T-helper 2 cell treated with Interferon-gamma antibody and Interleukin-4, amounts not matched to agents 5 μg/mL and 100 μg/mL, for 36 hours (primary cell): ENCODE measurements around the gene LIN28A.

ENCODE experiments used
- DNase-seq: peaks from one replicate; pipeline ENCODE4 v3.0.0; 2021; ENCODE audit warnings: low spot score
- H3K27ac Mint-ChIP-seq: one replicate; pipeline ENCODE4 v1.8.0; 2021; ENCODE audit warnings: mild to moderate bottlenecking, mixed read lengths
- H3K27me3 Mint-ChIP-seq: one replicate; pipeline ENCODE4 v1.8.0; 2021; ENCODE audit warnings: low read depth, mixed read lengths
- H3K36me3 Mint-ChIP-seq: one replicate; pipeline ENCODE4 v1.8.0; 2021; ENCODE audit warnings: low read depth, mixed read lengths
- H3K4me1 Mint-ChIP-seq: one replicate; pipeline ENCODE4 v1.8.0; 2021; ENCODE audit warnings: low read depth, mixed read lengths
- H3K4me3 Mint-ChIP-seq: one replicate; pipeline ENCODE4 v1.8.0; 2022; ENCODE audit warnings: mild to moderate bottlenecking, moderate library complexity, mixed read lengths
- H3K9me3 Mint-ChIP-seq: one replicate; pipeline ENCODE4 v1.8.0; 2021; ENCODE audit warnings: mixed read lengths

LIN28A gene

GRCh38 chr1:26403656-26404055 lies 7.0 kb upstream of the LIN28A start:
- no peak for DNase-seq
- peaks cover 26% of the 10 kb centered on the region for H3K27me3 Mint-ChIP-seq
- no peak overlapping the region for H3K4me3 Mint-ChIP-seq

GRCh38 chr1:26404641-26405040 lies 6.0 kb upstream of the LIN28A start:
- Mint-ChIP-seq H3K4me3 (no peak overlapping the region), H3K4me1 (peaks cover 11% of the 10 kb centered on the region), H3K27ac (no peak overlapping the region), H3K36me3 (no peaks in the 10 kb centered on the region), H3K9me3 (no peaks in the 10 kb centered on the region), H3K27me3 (peaks cover 36% of the 10 kb centered on the region)
- DNase-seq = no peak

More at GRCh38 chr1:26403656-26404055, 7.0 kb upstream of the LIN28A start:
- H3K27ac Mint-ChIP-seq = no peak overlapping the region
- no peaks in the 10 kb centered on the region for H3K36me3 Mint-ChIP-seq
- peaks cover 3% of the 10 kb centered on the region for H3K4me1 Mint-ChIP-seq
- no peaks in the 10 kb centered on the region for H3K9me3 Mint-ChIP-seq

DNA sequence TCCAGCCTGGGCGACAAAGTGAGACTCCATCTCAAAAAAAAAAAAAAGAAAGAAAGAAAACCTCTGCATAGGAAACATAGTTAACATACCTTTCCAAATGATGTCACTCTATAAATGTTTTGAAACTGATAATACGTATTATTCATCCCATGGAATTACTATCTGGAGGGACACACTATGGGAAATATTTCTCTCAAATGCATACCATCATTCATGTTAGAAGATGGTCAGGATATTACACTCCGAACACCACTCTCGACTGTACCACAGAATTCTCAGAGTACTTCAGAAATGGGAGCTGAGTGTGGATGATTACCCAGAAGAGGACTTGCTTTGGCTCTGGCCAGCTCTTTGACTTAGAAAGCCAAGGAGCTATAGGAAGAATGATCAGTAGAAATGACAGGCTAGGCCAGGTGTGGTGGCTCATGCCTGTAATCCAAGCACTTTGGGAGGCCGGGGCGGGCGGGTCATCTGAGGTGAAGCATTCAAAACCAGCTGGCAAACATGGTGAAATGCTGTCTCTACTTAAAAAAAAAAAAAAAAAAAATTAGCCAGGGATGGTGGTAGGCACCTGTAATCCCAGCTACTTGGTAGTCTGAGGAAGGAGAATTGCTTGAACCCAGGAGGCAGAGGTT lies 5.2 kb upstream of the LIN28A start:
- no peak overlapping the region for H3K27ac Mint-ChIP-seq
- no peak overlapping the region for H3K4me3 Mint-ChIP-seq
- peaks cover 42% of the 10 kb centered on the region for H3K27me3 Mint-ChIP-seq
- H3K4me1 Mint-ChIP-seq = peaks cover 14% of the 10 kb centered on the region
- DNase-seq = no peak
- H3K36me3 Mint-ChIP-seq = no peaks in the 10 kb centered on the region
- H3K9me3 Mint-ChIP-seq = no peaks in the 10 kb centered on the region

DNA sequence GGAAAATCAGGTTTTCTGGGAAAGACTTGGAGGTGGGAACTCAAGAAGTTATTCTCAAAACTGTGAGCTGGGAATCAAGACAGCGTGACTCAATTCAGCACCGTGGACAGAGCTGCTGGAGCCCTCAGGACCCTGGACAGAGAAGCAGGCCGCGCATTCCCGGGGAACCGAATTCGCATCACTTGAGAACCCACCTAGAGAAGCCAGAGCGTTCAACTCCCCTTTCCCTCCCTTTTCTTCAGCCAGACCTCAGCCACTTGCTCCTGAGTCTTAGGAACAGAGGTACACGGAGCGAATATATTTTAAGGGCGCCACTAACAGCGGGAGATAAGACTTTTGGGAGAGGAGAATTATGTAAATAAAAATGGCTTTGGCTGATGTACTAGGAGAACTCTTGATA lies 2.0 kb upstream of the LIN28A start:
- peak; percentile 61 for DNase-seq
- peaks cover 14% of the 10 kb centered on the region for H3K4me1 Mint-ChIP-seq
- H3K36me3 Mint-ChIP-seq = no peaks in the 10 kb centered on the region
- H3K27ac Mint-ChIP-seq = no peak overlapping the region
- H3K27me3 Mint-ChIP-seq = peaks cover 61% of the 10 kb centered on the region
- H3K4me3 Mint-ChIP-seq = peak overlapping the region; percentile 66
- no peaks in the 10 kb centered on the region for H3K9me3 Mint-ChIP-seq

DNA sequence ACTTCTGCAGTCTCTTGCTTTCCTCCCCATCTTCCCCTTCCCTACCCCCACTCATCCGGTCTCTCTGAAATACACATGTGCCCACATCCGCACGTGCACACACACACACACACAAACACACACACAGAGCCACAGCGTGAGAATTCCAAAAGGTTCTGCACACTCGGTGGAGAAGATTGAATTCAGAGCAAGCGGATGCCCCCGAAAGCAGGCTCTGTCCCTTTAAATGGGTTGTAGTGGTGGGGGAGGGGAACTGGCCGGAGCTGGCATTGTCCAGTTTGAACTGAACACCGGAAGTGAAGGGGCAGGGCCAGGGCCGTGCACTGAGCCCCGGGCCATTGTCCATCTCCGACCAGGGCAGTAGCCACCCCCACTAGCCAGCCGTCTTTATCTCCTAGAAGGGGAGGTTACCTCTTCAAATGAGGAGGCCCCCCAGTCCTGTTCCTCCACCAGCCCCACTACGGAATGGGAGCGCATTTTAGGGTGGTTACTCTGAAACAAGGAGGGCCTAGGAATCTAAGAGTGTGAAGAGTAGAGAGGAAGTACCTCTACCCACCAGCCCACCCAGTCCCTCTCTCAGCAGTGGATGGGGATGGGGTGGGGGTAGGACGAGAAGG lies 1.3 kb upstream of the LIN28A start:
- H3K27me3 Mint-ChIP-seq = peaks cover 60% of the 10 kb centered on the region
- no peaks in the 10 kb centered on the region for H3K9me3 Mint-ChIP-seq
- no peaks in the 10 kb centered on the region for H3K36me3 Mint-ChIP-seq
- H3K4me3 Mint-ChIP-seq = peak overlapping the region; percentile 66
- H3K27ac Mint-ChIP-seq = no peak overlapping the region
- DNase-seq = no peak
- H3K4me1 Mint-ChIP-seq = peaks cover 14% of the 10 kb centered on the region

GRCh38 chr1:26411624-26412074 lies 1.0 kb downstream of the LIN28A start:
- peaks cover 74% of the 10 kb centered on the region for H3K27me3 Mint-ChIP-seq
- no peaks in the 10 kb centered on the region for H3K36me3 Mint-ChIP-seq
- no peak overlapping the region for H3K27ac Mint-ChIP-seq
- H3K4me3 Mint-ChIP-seq = no peak overlapping the region
- peaks cover 14% of the 10 kb centered on the region for H3K4me1 Mint-ChIP-seq
- H3K9me3 Mint-ChIP-seq = no peaks in the 10 kb centered on the region
- DNase-seq = no peak

DNA sequence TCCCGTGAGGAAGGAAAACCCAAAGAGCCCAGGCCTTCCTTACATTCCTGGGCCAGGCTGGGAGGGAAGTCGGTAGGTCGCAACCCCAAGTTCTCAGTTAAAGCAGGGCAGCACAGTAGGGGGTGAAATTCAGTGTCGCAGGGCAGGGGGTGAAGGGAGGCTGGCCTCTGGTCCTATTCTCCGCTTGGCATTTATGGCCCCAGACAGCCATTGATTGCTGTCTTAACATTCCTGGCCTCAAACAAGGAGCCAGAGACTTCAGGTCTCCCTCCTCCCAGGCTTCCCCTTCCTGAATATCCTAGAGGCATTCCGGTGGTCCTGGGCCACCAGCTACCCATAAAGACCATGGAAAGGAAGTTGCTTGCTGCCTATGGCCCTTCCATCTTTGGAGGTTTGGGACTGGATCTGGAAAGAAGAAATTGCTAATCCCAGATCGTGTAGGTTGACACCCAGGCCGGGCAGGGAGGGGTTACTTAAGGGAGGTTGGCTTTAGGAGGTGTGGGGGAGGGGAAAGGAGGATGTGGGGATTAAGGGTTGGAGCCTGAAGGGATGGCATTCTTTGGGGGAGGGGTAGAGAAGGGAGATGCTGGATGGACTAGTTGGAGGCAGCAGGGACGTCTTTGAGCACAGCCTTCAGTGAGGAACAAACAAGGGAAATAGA lies 1.7 kb downstream of the LIN28A start:
- Mint-ChIP-seq H3K4me3 (no peak overlapping the region), H3K27ac (no peak overlapping the region), H3K27me3 (peaks cover 77% of the 10 kb centered on the region), H3K4me1 (peaks cover 15% of the 10 kb centered on the region), H3K36me3 (no peaks in the 10 kb centered on the region), H3K9me3 (no peaks in the 10 kb centered on the region)
- DNase-seq = no peak

DNA sequence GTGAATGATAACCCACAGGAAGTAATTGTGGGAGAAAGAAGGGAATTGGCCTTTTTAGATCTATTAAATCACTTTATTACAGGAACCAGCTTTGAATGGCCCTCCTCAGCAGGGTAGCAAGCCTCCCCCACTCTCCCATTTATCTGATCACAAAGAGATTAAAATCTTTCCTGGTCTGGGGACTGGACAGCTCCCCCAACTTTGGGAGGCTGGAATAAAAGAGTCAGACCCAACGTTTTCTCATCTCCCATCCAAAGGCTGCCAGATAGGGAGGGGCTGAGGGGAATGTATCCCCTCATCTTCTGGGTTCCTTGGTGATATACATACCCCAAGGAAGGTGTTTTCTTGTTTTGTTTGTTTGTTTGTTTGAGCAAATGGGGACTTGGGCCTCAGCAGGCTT lies 2.4 kb downstream of the LIN28A start:
- no peak overlapping the region for H3K4me3 Mint-ChIP-seq
- DNase-seq = no peak
- H3K9me3 Mint-ChIP-seq = no peaks in the 10 kb centered on the region
- no peak overlapping the region for H3K27ac Mint-ChIP-seq
- H3K36me3 Mint-ChIP-seq = no peaks in the 10 kb centered on the region
- peaks cover 76% of the 10 kb centered on the region for H3K27me3 Mint-ChIP-seq
- H3K4me1 Mint-ChIP-seq = peaks cover 15% of the 10 kb centered on the region

- H3K27ac Mint-ChIP-seq = no peak overlapping the region
- H3K4me1 Mint-ChIP-seq = peaks cover 2% of the 10 kb centered on the region
- H3K9me3 Mint-ChIP-seq = no peaks in the 10 kb centered on the region
- H3K36me3 Mint-ChIP-seq = no peaks in the 10 kb centered on the region
- no peak overlapping the region for H3K4me3 Mint-ChIP-seq
- peaks cover 53% of the 10 kb centered on the region for H3K27me3 Mint-ChIP-seq
- peak; percentile 69 for DNase-seq
These were observed 6.6 kb downstream of the LIN28A start for GRCh38 chr1:26417111-26417759.

DNA sequence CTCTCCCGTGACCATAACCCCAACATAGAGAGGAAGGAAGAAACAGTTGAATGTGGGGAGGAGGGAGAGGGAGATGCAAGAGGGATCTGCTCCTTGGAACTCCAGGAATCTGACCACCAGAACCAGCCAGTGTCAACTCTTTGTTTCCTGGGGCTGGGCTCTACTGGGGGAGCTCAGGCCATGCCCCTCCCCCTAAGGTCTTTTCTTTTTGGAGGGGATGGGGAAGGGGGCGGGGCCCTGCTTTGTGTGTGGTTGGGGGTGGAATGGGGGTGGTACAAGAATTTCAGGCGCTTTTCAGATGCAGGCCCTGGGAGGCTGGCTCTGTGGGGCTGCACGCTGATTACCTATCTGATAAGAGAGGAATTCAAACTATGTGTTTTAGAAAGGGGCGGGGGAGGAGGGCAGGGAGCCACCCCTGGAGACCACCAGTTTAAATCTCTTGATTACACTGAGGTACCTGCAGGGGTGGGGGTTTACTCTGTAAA lies 8.3 kb downstream of the LIN28A start:
- no peak overlapping the region for H3K27ac Mint-ChIP-seq
- no peak for DNase-seq
- peaks cover 41% of the 10 kb centered on the region for H3K27me3 Mint-ChIP-seq
- H3K9me3 Mint-ChIP-seq = no peaks in the 10 kb centered on the region
- H3K36me3 Mint-ChIP-seq = no peaks in the 10 kb centered on the region
- peaks cover 2% of the 10 kb centered on the region for H3K4me1 Mint-ChIP-seq
- no peak overlapping the region for H3K4me3 Mint-ChIP-seq

DNA sequence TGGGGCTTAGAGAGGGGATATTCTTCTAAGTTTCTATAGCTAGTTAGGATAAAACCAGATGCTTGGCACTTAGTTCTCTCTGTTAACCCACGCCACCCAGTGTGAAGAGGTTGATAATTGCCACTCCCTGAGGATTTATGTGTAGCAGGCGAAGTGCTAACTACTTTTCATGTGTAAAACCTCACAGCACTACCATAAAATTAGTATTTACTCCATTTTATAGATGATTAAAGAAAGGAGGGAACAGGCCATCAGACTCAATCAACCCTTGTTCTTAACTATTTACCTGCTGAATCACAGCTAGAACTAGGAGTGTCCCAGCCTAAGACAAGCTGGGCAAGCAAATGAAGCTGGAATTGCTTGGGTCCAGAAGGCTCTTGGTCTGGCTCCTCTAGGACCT lies 8.9 kb downstream of the LIN28A start:
- H3K27ac Mint-ChIP-seq = no peak overlapping the region

DNA sequence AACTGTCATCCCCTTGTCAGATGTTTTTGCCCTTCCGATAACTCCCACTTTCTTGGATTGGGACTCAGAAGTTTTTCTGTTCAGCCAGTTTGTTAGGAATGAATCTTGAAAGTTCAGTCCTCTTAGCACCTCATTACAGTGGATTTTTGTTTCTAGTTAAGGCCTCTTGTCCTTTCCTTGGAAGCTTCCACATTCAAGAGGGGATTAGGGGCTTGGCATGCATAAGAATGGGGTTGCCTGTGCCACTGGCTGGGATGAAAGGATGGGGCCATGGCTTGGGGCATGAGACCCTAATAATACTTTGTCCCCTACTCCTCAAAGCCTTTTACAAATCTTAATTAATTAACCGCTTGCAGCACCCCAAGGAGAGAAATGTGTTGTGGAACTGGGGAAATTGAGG lies 19.1 kb downstream of the LIN28A start:
- Mint-ChIP-seq H3K9me3 (no peaks in the 10 kb centered on the region), H3K27ac (no peak overlapping the region), H3K27me3 (peaks cover 20% of the 10 kb centered on the region), H3K36me3 (peaks cover 7% of the 10 kb centered on the region), H3K4me3 (no peak overlapping the region), H3K4me1 (peaks cover 17% of the 10 kb centered on the region)
- no peak for DNase-seq

More for the DNA sequence above, 8.9 kb downstream of the LIN28A start:
- no peak overlapping the region for H3K4me3 Mint-ChIP-seq
- H3K9me3 Mint-ChIP-seq = no peaks in the 10 kb centered on the region
- peaks cover 2% of the 10 kb centered on the region for H3K4me1 Mint-ChIP-seq
- peaks cover 36% of the 10 kb centered on the region for H3K27me3 Mint-ChIP-seq
- no peak for DNase-seq
- H3K36me3 Mint-ChIP-seq = no peaks in the 10 kb centered on the region

GRCh38 chr1:26431979-26432695 lies 21.5 kb downstream of the LIN28A start, which contains the start of gene DHDDS:
Gene DHDDS (plus strand): TSS chr1:26432321. CDS start chr1:26432946, 625 bp downstream.
- peaks cover 17% of the 10 kb centered on the region for H3K4me1 Mint-ChIP-seq

More at GRCh38 chr1:26431979-26432695, 21.5 kb downstream of the LIN28A start, which contains the start of gene DHDDS:
- Mint-ChIP-seq H3K4me3 (peak within 1 kb of the TSS; percentile 98), H3K36me3 (peaks cover 7% of the 10 kb centered on the region), H3K27me3 (peaks cover 12% of the 10 kb centered on the region), H3K27ac (peak within 1 kb of the TSS; percentile 98), H3K9me3 (no peaks in the 10 kb centered on the region)
- peak; percentile 98 for DNase-seq
